Hematopoietic multipotent progenitor cell treated with erythropoietin and hydrocortisone succinate and interleukin-3 and kit ligand, for 4 days (in vitro differentiated cells): ENCODE data around the gene FSD1.
"Not testable (repeated sequence)": the region's sequence is repeated elsewhere in the genome, so short reads cannot be mapped to it uniquely, and the experiment has no call there.

ENCODE experiments used
- DNase-seq: peaks from one replicate; pipeline ENCODE4 v3.0.0-alpha.2; 2015

The FSD1 gene

DNA sequence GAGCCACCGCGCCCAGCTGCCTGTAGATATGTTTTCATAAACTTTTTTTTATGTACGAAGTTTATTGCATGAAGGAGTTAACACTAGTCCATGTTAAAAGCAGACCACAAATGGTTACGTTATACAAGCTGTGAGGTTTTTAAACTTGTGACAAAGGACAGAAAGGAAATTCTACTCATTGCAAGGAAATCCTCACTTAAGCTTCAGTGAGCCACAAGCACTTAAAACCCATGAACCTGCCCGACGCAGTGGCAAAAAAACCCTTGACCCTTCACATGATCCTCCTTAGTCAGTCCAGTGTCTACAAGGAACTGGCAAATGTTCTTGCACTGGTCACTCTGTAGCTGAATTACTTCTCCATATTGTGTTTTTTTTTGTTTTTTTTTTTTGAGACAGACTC lies 43.1 kb downstream of the FSD1 start:
- DNase-seq, result no peak

GRCh38 chr19:4349225-4349624 lies 44.8 kb downstream of the FSD1 start:
- not testable (repeated sequence) for DNase-seq

- DNase-seq, result no peak
Observed at GRCh38 chr19:4350111-4350510, 45.7 kb downstream of the FSD1 start.

DNA sequence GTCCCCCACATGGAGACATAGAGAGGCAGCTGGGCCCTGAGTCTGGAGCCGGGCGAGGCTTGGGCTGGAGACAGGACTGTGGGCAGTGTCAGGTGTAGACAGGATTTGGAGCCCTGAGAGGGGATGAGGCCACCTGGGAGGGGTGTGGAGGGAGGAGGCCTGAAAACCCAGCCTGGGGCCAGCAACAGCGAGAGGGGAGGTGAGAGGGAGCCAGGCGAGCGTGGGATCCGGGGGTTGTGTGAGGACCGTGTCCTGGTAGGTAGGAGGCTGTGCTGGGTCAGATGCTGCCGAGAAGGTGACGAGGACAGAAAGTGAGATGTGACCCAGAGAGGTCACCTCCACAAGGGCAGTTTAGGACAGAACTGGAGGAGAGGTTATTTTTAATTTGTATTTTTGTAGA lies 46.3 kb downstream of the FSD1 start:
- DNase-seq, result no peak

DNA sequence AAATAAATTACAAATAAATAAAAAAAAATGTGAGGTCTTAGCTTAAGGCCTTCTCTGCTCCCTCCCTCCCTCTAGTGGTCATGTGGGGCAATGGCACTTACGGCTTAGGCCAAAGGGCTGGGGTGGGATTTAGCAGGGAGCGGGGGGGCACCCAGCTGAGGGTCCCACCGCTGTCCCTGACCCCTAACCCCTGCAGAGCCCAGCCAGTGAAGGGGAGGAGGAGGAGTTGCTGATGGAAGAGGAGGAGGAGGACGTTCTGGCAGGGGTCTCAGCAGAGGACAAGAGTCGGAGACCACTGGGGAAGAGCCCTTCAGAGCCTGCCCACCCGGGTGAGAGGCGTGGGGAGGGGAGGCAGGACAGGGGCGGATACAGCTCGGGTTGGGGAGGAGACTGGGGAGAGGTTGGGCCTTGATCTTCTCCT lies 48.3 kb downstream of the FSD1 start:
- peak; percentile 83 for DNase-seq

DNA sequence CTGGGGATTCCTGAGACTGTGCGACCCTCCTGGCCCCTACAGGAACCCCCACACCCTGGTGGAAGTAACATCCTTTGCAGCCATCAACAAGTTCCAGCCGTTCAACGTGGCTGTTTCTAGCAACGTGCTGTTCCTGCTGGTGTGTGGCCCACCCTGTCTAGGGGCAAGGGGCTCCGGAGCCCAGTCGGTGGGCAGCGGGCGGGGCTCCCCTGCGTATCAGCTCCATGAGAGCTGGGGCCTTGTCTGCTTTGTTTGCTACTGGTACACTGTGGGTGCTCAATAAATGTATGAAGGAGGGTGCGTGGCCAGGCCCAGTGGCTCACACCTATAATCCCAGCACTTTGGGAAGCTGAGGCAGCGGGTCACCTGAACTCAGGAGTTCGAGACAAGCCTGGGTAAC lies 49.9 kb downstream of the FSD1 start:
- DNase-seq, result no peak

- DNase-seq, result no peak
Observed at GRCh38 chr19:4354897-4355296, 50.5 kb downstream of the FSD1 start.

- no peak for DNase-seq
Observed at GRCh38 chr19:4357095-4357797, 52.8 kb downstream of the FSD1 start.

- no peak for DNase-seq
Observed at GRCh38 chr19:4357921-4358326, 53.5 kb downstream of the FSD1 start.

DNA sequence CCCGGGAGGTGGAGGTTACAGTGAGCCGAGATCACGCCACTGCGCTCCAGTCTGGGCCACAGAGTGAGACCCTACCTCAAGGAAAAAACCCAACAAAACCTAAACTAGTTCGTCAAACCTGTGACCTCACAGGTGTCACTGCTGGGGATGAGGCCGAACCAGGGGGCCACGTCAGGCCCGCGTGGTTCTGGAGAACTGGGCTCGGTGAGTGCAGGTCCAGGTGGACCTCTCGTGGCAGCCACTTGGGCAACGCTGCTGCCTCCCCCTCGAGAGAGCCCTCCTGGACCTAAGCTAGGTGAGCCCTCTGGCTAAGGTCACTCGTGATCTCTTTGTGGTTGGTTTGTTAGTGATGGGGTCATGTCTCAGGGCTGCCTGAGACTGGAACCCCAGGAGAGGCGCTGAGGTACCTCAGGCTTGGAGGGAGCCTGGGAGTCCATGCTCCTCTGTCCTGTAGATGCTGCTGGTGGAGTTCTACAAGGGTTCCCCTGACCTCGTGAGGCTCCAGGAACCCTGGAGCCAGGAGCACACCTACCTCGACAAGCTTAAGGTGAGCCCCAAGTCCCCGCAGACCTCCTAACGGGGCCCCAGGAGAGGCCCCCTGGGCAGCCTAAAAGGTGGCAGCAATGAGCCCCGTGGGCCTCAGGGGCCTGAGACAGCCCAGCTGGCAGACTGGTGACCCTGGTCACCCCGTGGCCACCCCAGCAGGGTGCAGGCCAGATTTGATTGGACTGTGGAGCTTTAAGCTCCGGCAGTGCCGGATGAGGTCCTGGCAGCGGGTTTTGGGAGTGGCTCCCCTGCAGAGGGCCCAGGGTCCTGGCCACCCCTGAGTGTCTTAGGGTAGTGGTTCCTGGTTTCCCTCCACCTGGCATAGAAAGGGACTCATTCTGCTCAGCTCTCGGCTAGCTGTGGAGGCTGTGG lies 54.6 kb downstream of the FSD1 start:
- no peak for DNase-seq

DNA sequence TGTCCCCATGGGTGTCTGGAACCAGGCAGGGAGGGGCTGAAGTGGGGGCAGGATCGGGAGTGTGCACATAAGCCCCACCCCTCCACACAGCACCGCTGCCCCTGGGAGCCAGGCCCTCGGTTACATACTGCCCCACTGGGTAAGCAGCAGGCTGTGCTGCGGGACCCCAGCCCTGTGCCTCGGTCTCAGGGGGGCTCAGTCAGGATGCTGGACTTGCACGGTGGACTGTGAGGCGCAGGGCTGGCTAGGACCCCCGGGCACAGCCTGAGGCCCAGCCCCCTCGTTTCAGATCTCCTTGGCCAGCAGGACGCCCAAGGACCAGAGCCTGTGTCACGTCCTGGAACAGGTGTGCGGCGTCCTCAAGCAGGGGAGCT lies 55.2 kb downstream of the FSD1 start:
- DNase-seq, result no peak

GRCh38 chr19:4360081-4360569 lies 55.7 kb downstream of the FSD1 start:
- no peak for DNase-seq

- no peak for DNase-seq
Observed at GRCh38 chr19:4360641-4361151, 56.3 kb downstream of the FSD1 start.

DNA sequence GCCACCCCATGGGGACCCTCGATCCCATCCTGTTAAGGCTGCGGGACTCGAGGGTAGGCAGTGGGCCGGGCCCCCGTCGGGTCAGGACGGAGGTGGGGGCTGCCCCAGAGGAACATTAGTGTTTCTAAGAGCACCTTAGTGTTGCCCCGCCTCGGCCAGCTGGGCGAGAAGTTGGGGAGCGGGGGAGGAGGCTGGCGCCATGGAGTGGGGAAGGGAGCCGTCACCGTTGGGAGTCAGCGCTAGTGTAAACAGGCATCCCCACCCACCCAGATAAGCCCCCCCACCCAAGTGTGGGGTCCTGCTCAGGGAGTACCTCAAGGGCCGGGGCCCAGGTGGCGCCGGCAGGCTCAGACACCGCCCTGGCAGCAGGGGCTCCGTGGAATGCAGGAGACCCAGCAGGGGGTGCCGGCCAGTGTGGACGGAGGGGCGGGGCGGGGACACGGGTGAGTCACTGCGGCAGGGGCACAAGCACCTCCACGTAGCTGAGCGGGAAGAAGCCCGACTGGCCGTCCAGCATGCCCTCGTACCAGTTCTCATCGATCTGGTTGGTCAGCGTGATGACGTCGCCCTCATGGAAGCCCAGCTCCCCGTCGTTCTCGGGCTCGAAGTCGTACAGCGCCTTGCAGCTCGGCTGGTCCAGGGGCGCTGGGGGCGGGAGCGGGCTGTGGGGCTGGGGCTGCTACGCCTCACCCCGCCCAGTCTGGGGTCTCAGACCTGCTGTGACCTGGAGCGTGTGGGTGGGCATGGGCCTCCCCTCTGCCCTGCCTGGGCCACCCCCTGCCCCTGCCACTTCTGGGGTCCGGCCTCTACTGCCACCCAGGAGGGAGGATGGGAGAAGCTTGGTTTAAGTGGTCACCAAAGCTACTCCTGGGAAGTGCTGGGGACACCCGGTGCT lies 57.0 kb downstream of the FSD1 start:
- DNase-seq, result no peak

GRCh38 chr19:4362101-4362828 lies 57.9 kb downstream of the FSD1 start:
- DNase-seq, result no peak

- DNase-seq, result no peak
Observed at GRCh38 chr19:4362831-4363545, 58.6 kb downstream of the FSD1 start.

DNA sequence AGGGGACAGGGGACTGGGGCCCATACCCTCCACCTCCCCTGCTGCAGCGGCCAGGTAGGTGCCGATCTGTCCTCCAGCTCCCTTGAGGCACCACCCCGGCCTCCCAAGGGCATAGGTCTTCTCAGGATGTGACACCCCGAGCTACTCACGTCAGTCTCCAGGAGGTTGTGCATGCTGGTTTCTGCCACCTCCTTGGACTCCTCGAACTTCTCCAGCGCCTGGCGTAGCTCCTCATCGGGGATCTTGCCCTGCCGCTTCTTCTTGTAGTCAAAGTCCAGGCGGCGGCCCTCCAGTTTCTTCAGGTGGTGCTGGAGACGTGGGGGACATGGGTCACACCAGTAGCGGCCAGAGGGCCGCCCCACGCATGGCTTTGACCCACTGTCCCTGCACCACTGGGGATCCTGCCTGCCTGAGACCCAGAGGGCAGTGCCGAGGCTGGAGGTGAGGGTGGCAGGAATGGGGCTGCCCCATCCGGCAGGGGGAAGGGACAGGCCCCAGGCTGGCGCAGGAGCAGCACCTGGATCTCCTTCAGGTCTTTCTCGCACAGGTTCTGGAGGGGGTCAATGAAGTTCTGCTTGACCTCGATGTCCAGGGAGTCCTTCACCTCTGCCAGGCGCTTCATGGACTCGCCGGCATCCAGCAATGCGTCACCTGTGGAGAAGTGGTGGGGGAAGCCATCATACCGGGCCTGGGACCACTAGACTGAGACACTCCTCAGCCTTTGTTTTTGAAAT lies 59.3 kb downstream of the FSD1 start:
- no peak for DNase-seq

DNA sequence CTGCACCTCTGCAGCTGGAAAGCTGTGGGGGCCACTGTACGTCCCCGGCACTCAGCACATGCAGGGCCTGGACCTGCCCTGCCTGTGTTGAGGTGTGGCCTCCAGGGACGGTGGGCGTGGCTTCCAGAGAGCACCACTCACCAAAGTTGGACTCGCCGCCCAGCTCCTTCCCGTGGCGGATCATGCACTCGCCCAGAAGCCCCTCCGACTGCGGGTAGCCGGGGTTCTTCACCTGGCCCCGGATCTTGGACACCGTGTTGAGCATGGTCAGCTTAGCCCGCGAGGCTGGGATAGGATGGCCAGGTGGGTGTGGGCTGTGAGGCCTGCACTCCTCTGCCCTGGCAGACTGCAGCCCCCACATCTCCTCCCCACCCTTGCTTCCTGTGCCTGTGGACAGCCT lies 60.9 kb downstream of the FSD1 start:
- DNase-seq, result no peak

- DNase-seq, result no peak
Observed at GRCh38 chr19:4365791-4366665, 61.6 kb downstream of the FSD1 start.
